GM12892 (cell line): ENCODE data around the gene KIF9.

ENCODE experiments used
- POLR2A ChIP-seq: IDR thresholded peaks from 2 replicates; pipeline ENCODE4 v1.6.1; 2011; ENCODE audit warnings: low read depth, low read length, control low read depth
- POLR2AphosphoS5 ChIP-seq: IDR thresholded peaks from 2 replicates; pipeline ENCODE4 v1.6.1; 2011; ENCODE audit warnings: low read depth, low read length, control low read depth
- TAF1 ChIP-seq: IDR thresholded peaks from 2 replicates; pipeline ENCODE4 v1.6.1; 2011; ENCODE audit warnings: low read depth, mild to moderate bottlenecking, control low read depth, low read length, borderline replicate concordance

DNA sequence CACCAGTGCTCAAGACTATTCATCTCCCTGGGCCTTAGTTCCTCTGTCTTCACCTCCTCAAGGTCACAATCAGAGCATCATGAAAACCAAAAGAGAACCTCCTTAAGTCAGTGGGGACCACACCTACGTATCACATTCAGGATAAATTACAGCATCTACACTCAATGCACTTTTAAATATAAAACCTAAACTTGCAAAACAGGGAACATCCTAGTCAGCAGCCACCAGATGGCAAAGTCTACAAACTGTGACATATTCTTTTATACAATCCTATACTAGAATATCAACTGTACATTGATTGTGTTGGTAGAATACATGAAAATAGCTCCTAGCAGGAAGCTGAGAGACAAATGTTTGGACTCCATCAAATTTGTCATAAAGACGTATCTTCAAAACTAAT, 7.9 kb downstream of the KIF9 start:
- no peak for TF ChIP-seq POLR2AphosphoS5
- TF ChIP-seq TAF1: no peak
- no peak for TF ChIP-seq POLR2A
